ENCODE results near the gene OSBPL6.
"Not testable (repeated sequence)": the region's sequence is repeated elsewhere in the genome, so short reads cannot be mapped to it uniquely, and the experiment has no call there.

OSBPL6 gene

DNA sequence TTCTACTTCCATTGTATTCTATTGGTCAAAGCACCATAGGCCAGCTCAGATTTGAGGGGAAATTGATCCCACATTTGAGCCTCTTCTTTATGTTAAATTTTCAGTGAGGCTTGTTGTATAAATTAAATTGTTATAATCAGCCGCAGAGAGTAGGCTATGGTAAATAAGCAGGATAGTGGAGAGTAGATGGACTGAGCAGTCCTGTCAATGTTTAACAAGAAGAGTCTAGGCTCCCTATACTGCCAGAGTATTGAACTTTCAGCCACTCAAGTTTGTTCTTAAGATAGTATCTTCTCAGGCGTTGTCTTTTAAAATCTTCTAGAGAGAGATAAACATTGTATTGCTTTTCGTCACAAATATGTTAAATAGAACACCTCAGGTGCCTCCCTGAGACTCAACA, 155.7 kb downstream of the OSBPL6 start:
- no peaks in the 10 kb centered on the region for H3K9me2 ChIP-seq (replicated peaks; ENCODE audit: low read depth, low read length)
- no peaks in the 10 kb centered on the region for H3K9me3 ChIP-seq (ENCODE audit: insufficient read depth, low read depth, low read length)
- TF ChIP-seq, protein P1, sequence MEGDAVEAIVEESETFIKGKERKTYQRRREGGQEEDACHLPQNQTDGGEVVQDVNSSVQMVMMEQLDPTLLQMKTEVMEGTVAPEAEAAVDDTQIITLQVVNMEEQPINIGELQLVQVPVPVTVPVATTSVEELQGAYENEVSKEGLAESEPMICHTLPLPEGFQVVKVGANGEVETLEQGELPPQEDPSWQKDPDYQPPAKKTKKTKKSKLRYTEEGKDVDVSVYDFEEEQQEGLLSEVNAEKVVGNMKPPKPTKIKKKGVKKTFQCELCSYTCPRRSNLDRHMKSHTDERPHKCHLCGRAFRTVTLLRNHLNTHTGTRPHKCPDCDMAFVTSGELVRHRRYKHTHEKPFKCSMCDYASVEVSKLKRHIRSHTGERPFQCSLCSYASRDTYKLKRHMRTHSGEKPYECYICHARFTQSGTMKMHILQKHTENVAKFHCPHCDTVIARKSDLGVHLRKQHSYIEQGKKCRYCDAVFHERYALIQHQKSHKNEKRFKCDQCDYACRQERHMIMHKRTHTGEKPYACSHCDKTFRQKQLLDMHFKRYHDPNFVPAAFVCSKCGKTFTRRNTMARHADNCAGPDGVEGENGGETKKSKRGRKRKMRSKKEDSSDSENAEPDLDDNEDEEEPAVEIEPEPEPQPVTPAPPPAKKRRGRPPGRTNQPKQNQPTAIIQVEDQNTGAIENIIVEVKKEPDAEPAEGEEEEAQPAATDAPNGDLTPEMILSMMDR (conservative IDR thresholded peaks at IDR 0.05; ENCODE audit: low read length), result no peak
- no peak for TF ChIP-seq EZH2phosphoT487 (IDR thresholded peaks at IDR 0.05; ENCODE audit: borderline replicate concordance)
- no peak overlapping the region for H3K4me3 ChIP-seq (ENCODE audit: low read length, poor library complexity, severe bottlenecking)
- H3K4me2 ChIP-seq (ENCODE audit: low read depth, low read length, poor library complexity, severe bottlenecking), result no peak overlapping the region
- no peaks in the 10 kb centered on the region for H3K36me3 ChIP-seq (ENCODE audit: insufficient read depth, low read length)
- H2AFZ ChIP-seq (ENCODE audit: low read length), result no peak overlapping the region
- no peaks in the 10 kb centered on the region for H3K4me1 ChIP-seq (ENCODE audit: insufficient read depth, low read length, poor library complexity, severe bottlenecking)
- no peaks in the 10 kb centered on the region for H3K27me3 ChIP-seq (ENCODE audit: insufficient read depth, low read length, poor library complexity, severe bottlenecking)
- no peaks in the 10 kb centered on the region for H3K79me2 ChIP-seq (ENCODE audit: insufficient read depth, low read length)
- no peaks in the 10 kb centered on the region for H4K20me1 ChIP-seq (ENCODE audit: insufficient read depth, low read length, poor library complexity, severe bottlenecking)
- H3F3A ChIP-seq (ENCODE audit: low read depth), result 0 out of 2 replicates have a peak, but pooled peaks cover 3% of the 10 kb centered on the region
- no peak overlapping the region for H3K9ac ChIP-seq (ENCODE audit: low read depth, low read length, poor library complexity, severe bottlenecking)

DNA sequence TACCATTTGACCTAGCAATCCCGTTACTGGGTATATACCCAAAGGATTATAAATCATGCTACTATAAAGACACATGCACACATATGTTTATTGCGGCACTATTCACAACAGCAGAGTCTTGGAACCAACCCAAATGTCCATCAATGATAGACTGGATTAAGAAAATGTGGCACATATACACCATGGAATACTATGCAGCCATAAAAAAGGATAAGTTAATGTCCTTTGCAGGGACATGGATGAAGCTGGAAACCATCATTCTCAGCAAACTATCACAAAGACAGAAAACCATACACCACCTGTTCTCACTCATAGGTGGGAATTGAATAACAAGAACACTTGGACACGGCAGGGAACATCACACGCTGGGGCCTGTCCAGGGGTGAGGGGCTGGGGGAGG, 163.4 kb downstream of the OSBPL6 start:
- H3K4me3 ChIP-seq (ENCODE audit: low read length, poor library complexity, severe bottlenecking); H3K9me3 ChIP-seq (ENCODE audit: insufficient read depth, low read depth, low read length); H2AFZ ChIP-seq (ENCODE audit: low read length); H3K4me2 ChIP-seq (ENCODE audit: low read depth, low read length, poor library complexity, severe bottlenecking); H3K36me3 ChIP-seq (ENCODE audit: insufficient read depth, low read length); H3K9me2 ChIP-seq (replicated peaks; ENCODE audit: low read depth, low read length); H3K79me2 ChIP-seq (ENCODE audit: insufficient read depth, low read length); H4K20me1 ChIP-seq (ENCODE audit: insufficient read depth, low read length, poor library complexity, severe bottlenecking); H3K9ac ChIP-seq (ENCODE audit: low read depth, low read length, poor library complexity, severe bottlenecking); H3K4me1 ChIP-seq (ENCODE audit: insufficient read depth, low read length, poor library complexity, severe bottlenecking); H3F3A ChIP-seq (ENCODE audit: low read depth); H3K27me3 ChIP-seq (ENCODE audit: insufficient read depth, low read length, poor library complexity, severe bottlenecking): not testable (repeated sequence)

- H3K9me3 ChIP-seq (ENCODE audit: insufficient read depth, low read depth, low read length), result no peaks in the 10 kb centered on the region
- no peaks in the 10 kb centered on the region for H3F3A ChIP-seq (ENCODE audit: low read depth)
- no peak overlapping the region for H2AFZ ChIP-seq (ENCODE audit: low read length)
- no peaks in the 10 kb centered on the region for H3K4me1 ChIP-seq (ENCODE audit: insufficient read depth, low read length, poor library complexity, severe bottlenecking)
- no peaks in the 10 kb centered on the region for H3K79me2 ChIP-seq (ENCODE audit: insufficient read depth, low read length)
- TF ChIP-seq EZH2phosphoT487 (IDR thresholded peaks at IDR 0.05; ENCODE audit: borderline replicate concordance), result no peak
- TF ChIP-seq, protein P1 (conservative IDR thresholded peaks at IDR 0.05; ENCODE audit: low read length), result no peak
- H3K4me2 ChIP-seq (ENCODE audit: low read depth, low read length, poor library complexity, severe bottlenecking), result no peak overlapping the region
- no peak overlapping the region for H3K4me3 ChIP-seq (ENCODE audit: low read length, poor library complexity, severe bottlenecking)
- no peaks in the 10 kb centered on the region for H3K27me3 ChIP-seq (ENCODE audit: insufficient read depth, low read length, poor library complexity, severe bottlenecking)
- H3K36me3 ChIP-seq (ENCODE audit: insufficient read depth, low read length), result no peaks in the 10 kb centered on the region
- H4K20me1 ChIP-seq (ENCODE audit: insufficient read depth, low read length, poor library complexity, severe bottlenecking), result no peaks in the 10 kb centered on the region
- no peaks in the 10 kb centered on the region for H3K9me2 ChIP-seq (replicated peaks; ENCODE audit: low read depth, low read length)
- no peak overlapping the region for H3K9ac ChIP-seq (ENCODE audit: low read depth, low read length, poor library complexity, severe bottlenecking)
Observed at GRCh38 chr2:178359192-178359912, 165.0 kb downstream of the OSBPL6 start.

DNA sequence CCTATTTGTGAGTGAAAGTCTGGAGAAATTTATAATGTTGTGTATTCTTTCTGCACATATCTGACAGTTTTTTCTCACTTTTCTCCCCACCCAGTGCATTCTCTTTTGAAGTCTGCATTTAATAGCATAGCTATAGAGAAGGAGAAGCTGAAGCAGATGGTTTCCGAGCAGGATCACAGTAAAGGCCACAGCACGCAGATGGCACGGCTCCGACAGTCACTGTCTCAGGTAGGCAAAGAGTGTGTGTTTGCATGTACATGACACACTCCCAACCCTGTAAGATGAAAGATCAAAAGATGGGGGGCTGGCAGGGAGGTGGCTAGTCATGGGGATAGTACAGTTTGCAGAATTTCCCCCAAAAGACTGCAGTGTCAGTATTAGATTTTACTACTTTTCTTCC, 167.3 kb downstream of the OSBPL6 start:
- Histone ChIP-seq H3K27me3 (ENCODE audit: insufficient read depth, low read length, poor library complexity, severe bottlenecking) (no peaks in the 10 kb centered on the region), H3K9ac (ENCODE audit: low read depth, low read length, poor library complexity, severe bottlenecking) (no peak overlapping the region), H3K4me3 (ENCODE audit: low read length, poor library complexity, severe bottlenecking) (no peak overlapping the region), H3K79me2 (ENCODE audit: insufficient read depth, low read length) (no peaks in the 10 kb centered on the region), H4K20me1 (ENCODE audit: insufficient read depth, low read length, poor library complexity, severe bottlenecking) (no peaks in the 10 kb centered on the region), H3K4me2 (ENCODE audit: low read depth, low read length, poor library complexity, severe bottlenecking) (no peak overlapping the region), H3K4me1 (ENCODE audit: insufficient read depth, low read length, poor library complexity, severe bottlenecking) (no peaks in the 10 kb centered on the region), H2AFZ (ENCODE audit: low read length) (no peak overlapping the region), H3K9me3 (ENCODE audit: insufficient read depth, low read depth, low read length) (no peaks in the 10 kb centered on the region), H3K9me2 (replicated peaks; ENCODE audit: low read depth, low read length) (no peaks in the 10 kb centered on the region), H3K36me3 (ENCODE audit: insufficient read depth, low read length) (no peaks in the 10 kb centered on the region), H3F3A (ENCODE audit: low read depth) (no peaks in the 10 kb centered on the region)
- TF ChIP-seq, protein P1 (conservative IDR thresholded peaks at IDR 0.05; ENCODE audit: low read length), result no peak
- no peak for TF ChIP-seq EZH2phosphoT487 (IDR thresholded peaks at IDR 0.05; ENCODE audit: borderline replicate concordance)
